GM21515 (cell line): ENCODE results near the gene BICDL1.

Experiments
- ATAC-seq: cut with Tn5 transposase; IDR thresholded peaks from one replicate; pipeline ENCODE4 v1.9.1; 2021; ENCODE audit not compliant: unreplicated experiment

BICDL1 gene

GRCh38 chr12:120051535-120051934 is 62.5 kb downstream of the BICDL1 start:
- no peak for ATAC-seq

GRCh38 chr12:120054293-120054692 is 65.3 kb downstream of the BICDL1 start:
- ATAC-seq: no peak

- no peak for ATAC-seq
Observed at GRCh38 chr12:120055231-120056000, 66.4 kb downstream of the BICDL1 start.

- ATAC-seq: no peak
Observed at GRCh38 chr12:120056739-120057138, 67.7 kb downstream of the BICDL1 start.

- ATAC-seq: no peak
Observed at GRCh38 chr12:120060196-120060595, 71.2 kb downstream of the BICDL1 start.

GRCh38 chr12:120060717-120061116 is 71.7 kb downstream of the BICDL1 start:
- no peak for ATAC-seq

GRCh38 chr12:120061575-120062214 is 72.7 kb downstream of the BICDL1 start:
- ATAC-seq: no peak

- no peak for ATAC-seq
Observed at GRCh38 chr12:120062976-120063579, 74.0 kb downstream of the BICDL1 start.

- ATAC-seq: no peak
Observed at GRCh38 chr12:120064054-120064940, 75.3 kb downstream of the BICDL1 start.

- ATAC-seq: no peak
Observed at GRCh38 chr12:120065472-120065871, 76.4 kb downstream of the BICDL1 start.

- no peak for ATAC-seq
Observed at GRCh38 chr12:120066341-120066740, 77.3 kb downstream of the BICDL1 start.

GRCh38 chr12:120067084-120067869 is 78.2 kb downstream of the BICDL1 start:
- no peak for ATAC-seq

GRCh38 chr12:120067901-120068300 is 78.9 kb downstream of the BICDL1 start:
- no peak for ATAC-seq

- ATAC-seq: no peak
Observed at GRCh38 chr12:120069278-120069677, 80.2 kb downstream of the BICDL1 start.

- no peak for ATAC-seq
Observed at GRCh38 chr12:120071493-120072020, 82.5 kb downstream of the BICDL1 start.

GRCh38 chr12:120072472-120073249 is 83.6 kb downstream of the BICDL1 start:
- no peak for ATAC-seq

GRCh38 chr12:120075034-120075616 is 86.1 kb downstream of the BICDL1 start:
- ATAC-seq: no peak

- ATAC-seq: no peak
Observed at GRCh38 chr12:120076651-120077050, 87.6 kb downstream of the BICDL1 start.

GRCh38 chr12:120077260-120077659 is 88.2 kb downstream of the BICDL1 start:
- no peak for ATAC-seq
